ENCODE results near the gene SLC2A10.

GRCh38 chr20:46717818-46718541, 8.5 kb downstream of the SLC2A10 start:
- TF ChIP-seq POLR2A (IDR thresholded peaks at IDR 0.05; ENCODE audit: low read depth, low read length): no peak
- TF ChIP-seq POLR2AphosphoS5 (IDR thresholded peaks at IDR 0.05; ENCODE audit: low read depth, low read length): no peak
- TF ChIP-seq TAF1 (IDR thresholded peaks at IDR 0.05; ENCODE audit: borderline replicate concordance, low read depth, low read length): no peak

All from GM12892 (cell line).